Activated T-cell treated with anti-CD3 and anti-CD28 coated beads, Interleukin-2, amount 50 U/mL, for 1 hour (primary cell): Measurements from ENCODE around the gene SOS2.
"Not testable (repeated sequence)": the region's sequence is repeated elsewhere in the genome, so short reads cannot be mapped to it uniquely, and the experiment has no call there.

ENCODE experiments used
- DNase-seq: peaks from one replicate; pipeline ENCODE4 v3.0.0-alpha.2; 2020

The SOS2 gene

DNA sequence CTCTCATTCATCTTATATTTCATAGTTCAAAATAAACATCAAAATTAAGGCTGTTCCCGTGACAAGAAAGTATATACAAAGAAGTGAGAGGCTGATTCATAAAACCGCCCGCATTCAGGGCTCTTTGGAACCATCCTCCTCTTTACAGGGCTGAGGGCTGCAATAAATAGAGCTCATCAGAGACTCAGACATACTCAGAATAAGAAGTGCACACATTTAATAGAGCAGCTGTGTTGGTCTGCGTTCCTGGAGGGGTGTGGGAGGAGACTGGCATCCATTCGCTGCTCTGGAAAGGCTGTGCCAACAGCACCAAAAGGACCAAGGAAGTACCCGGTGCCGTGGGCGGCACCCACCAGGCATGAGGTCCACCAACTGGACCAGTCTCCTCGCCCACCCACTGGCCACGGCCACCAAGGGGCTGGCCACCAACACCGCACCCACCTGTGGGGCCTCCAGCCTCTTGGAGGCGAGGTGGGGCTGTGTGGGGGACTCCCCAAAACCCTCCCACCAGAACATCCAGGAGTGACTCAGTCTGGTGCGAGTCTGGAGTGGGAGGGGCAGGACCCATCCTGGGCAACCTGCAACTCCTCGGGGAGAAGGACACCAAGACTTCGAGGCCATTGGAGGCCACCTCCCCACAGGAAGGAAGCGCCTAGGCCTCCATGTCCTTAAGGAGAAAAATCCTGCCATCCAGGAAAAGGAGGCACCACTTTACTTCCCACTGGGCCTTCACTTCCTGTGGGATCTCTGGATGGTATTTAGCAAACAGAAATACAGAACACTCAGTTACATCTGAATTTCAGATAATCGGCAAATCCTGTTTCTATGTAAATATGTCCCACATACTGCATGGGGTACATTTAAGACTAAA, 147.7 kb downstream of the SOS2 start:
- peak; percentile 57 for DNase-seq

DNA sequence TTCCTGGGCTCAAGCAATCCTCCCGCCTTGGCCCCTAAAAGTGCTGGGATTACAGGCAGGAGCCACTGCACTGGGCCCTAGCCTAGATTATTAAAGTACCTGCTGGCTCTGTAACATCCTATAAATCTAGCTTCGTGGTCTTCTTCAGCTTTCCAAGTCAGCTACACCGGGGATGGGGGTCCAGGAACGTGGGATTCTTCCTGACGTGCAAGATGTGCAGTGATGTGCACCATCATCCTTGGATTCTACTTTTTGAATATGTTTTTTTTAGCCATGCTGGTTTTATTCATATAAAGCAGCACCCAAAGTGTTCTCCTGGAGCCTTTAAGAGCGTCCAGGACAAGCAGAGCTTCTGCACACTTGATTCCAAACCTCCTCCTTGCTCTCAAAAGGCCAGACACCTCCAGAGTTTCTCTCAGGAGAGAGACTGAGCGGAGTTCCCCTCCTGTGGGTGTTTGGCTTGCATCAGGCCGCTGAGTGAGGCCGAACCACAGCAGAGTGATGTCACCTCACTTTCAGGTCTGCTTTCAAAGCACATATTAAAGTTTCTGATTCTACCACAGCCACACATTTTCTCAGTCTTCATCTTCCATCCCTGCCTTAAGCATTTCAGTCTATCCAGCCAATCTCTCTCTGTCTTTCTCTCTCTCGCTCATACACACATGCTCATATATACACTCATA, 148.5 kb downstream of the SOS2 start:
- DNase-seq = peak; percentile 75

DNA sequence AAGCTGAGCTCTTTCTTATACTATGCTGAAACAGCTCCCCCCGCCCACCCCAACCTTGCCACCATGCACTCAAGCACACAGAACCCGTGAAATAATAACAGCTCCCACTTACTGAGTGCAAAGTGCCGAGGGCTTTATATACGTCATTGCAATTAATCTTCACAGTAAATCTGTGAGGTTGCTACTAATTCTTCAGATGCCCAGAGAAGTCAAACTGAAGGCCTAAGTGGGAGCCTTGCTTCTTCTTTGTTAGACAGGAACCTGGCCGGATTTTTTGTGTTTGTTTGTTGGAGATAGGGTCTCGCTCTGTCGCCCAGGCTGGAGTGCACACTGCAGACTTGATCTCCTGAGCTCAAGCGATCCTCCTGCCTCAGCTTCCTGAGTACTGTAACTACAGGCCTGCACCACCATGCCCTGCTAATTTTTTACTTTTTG, 149.1 kb downstream of the SOS2 start:
- DNase-seq = peak; percentile 62

DNA sequence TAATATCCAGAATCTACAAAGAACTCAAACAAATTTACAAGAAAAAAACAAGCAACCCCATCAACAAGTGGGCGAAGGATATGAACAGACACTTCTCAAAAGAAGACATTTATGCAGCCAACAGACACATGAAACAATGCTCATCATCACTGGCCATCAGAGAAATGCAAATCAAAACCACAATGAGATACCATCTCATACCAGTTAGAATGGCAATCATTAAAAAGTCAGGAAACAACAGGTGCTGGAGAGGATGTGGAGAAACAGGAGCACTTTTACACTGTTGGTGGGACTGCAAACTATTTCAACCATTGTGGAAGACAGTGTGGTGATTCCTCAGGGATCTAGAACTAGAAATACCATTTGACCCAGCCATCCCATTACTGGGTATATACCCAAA, 152.3 kb downstream of the SOS2 start:
- DNase-seq = not testable (repeated sequence)

DNA sequence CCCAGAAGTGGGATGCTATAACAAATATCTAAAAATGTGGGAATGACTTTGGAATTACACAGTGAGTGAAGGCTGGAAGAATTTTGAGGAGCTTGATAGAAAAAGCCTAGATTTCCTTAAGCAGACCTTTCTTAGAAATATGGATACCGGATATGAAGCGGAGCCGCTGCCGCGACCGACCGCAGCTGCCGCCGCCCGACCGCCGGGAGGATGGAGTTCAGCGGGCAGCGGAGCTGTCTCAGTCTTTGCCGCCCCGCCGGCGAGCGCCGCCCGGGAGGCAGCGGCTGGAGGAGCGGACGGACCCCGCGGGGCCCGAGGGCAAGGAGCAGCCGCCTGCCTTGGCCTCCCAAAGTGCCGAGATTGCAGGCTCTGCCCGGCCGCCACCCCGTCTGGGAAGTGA, 157.7 kb downstream of the SOS2 start:
- not testable (repeated sequence) for DNase-seq

DNA sequence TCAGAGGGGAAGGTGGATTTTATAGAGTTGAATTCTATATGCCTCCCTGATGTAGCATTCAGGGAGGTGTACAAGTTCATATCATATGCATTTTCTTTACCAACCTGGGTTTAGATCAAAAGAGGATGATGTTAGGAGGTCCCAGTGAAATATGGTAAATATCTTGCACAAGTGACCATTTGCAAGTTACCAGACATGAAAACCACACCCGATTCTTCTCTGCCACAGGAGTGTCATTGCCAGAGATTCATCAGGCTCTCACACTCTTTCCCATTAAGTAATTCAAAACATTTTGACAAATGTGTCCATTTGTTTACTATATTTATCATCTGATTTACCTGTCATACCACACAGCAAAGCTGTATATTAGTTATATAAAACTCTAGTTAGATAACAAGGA, 159.0 kb downstream of the SOS2 start:
- no peak for DNase-seq

DNA sequence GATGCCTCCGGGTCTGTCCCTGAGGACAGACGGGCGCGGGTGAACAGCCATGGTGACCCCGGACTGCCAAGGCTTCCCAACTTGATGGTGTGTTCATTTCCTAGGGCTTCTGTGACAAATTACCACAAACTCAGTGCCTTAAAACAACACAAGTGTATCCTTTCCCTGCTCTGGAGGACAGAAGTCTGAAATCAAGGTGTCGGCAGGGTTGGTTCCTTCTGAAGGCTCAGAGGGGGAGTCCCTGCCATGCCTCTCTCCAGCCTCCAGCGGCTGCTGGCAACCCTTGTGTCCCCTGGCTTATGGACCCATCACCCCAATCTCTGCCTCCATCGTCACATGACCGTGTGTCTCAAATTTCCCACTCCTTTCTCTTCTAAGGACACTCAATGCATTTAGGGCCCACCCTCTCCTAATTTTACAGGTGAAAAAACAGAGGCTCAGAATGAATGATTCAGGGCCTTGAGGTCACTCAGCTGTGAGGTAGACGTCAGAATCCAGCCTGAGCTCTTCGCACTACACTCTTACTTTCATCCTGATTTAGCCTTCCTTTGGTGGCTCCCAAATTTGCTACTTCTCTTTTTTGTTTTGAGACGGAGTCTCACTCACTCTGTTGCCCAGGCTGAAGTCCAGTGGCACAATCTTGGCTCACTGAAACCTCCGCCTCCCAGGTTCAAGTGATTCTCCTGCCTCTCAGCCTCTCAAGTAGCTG, 160.4 kb downstream of the SOS2 start:
- no peak for DNase-seq

DNA sequence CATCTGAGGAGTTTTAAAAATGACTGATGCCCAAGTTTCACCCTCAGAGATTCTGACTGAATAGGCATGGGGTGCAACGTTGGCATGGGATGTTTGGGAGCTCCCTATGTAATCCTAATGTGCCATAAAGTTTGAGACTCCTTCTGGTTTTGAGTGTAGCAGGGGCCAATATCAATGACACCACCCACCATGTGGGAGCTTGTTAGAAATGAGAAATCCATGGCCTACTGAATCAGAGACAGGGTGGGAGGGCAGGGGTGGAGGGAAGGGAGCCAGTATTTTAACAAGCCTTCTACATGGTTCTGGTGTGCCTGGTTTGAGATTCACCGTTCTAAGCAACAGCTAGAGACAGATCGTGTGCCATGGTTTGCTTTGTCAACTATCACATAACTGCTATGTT, 161.1 kb downstream of the SOS2 start:
- no peak for DNase-seq

DNA sequence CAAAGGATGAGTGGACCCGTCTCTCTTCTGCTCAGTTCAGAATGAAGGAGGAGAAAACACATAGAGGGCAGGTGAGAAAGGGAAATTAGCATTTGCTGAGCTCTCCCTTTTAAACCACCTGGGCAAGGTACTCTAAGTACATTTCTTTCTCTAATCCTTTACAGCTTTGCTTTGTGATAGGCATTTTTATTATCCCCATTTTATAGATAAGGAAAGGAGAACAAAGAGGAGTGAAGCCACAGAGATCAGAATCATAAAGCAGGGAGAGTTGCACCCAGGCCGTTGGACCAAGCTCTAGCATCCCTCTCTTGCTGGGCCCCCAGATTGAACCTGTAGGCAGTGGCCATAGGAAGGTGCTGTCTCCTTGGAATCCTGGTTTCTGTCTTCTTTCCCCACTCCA, 162.1 kb downstream of the SOS2 start:
- DNase-seq = no peak

DNA sequence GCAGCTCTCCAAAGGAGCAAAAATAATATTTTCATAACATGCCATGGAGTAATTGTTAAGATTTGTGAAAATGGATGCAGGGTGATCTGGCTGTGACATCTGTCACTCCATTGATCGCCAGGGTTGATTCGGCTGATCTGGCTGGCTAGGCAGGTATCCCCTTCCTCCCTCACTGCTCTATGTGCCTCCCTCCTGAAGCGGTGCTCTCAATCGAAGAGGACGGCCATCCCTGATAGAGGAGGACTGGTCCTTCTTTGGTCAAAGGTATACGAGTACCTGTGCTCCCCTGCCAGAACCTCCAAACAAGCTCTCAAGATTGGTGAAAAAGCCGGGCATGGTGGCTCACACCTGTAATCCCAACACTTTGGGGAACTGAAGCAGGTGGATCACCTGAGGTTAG, 162.9 kb downstream of the SOS2 start:
- no peak for DNase-seq

DNA sequence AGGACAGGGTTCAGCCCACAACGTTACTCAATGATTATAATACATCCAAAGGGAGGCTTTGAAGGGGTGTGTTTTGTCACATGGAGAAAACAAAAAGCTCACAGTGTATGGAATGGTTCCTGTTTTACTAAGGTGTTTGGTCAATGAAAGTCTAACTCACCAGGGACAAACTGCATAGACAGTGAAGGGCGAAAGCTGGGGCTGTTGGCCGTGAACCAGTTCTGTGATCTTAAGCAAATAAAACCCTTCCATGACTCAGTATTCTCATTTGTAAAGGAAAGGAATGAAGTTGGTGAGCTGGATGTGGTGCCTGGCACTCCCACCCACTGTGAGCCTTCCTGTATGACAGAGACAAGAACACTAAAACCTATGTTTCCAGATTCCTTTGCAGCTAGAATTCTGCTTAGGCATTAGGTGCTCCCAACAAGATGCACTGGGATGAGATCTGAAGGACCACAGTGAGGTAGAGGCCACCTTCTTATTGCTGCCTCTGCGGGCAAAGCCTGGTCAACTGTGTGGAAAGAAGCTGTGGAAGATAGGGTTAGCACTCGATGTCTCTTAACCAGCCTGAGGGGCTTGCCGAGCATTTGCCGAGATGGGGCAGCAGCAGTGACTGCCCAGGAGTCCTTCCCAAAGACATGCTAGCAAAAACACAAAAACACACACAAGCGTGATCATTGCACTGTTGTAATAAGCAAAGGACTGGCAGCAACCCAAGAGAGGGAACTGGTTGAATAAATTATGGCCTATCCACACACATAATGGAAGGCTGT, 163.5 kb downstream of the SOS2 start:
- no peak for DNase-seq
